Measurements from ENCODE around the gene SLC35B2.

- TF ChIP-seq CTCF (IDR thresholded peaks at IDR 0.05) = no peak
- TF ChIP-seq REST (IDR thresholded peaks at IDR 0.05; ENCODE audit: insufficient read depth in 1 of 2, low read depth in 2 of 2, low read length in 1 of 2) = no peak
- no peak for TF ChIP-seq POLR2AphosphoS5 (IDR thresholded peaks at IDR 0.05; ENCODE audit: low read depth, low read length)
- no peak for TF ChIP-seq SIN3A (IDR thresholded peaks at IDR 0.05; ENCODE audit: borderline replicate concordance, insufficient read depth, low read depth, low read length)
Measured at GRCh38 chr6:44220913-44221290, 36.4 kb downstream of the SLC35B2 start.

Data from Panc1 (cell line).